GM23338 (cell line): ENCODE data around the gene RSBN1L. TPM values are rescaled to one million over a fixed set of nuclear protein-coding genes. Genes with fewer than 3 reads are reported as not detected.

Experiments used
- ATAC-seq: fragments of 200-7000 bp; cut with Tn5 transposase; 3 replicates; pipeline ENCODE4 v1.9.1; 2020
- DNase-seq: peaks from one replicate; pipeline ENCODE4 v3.0.0-alpha.2; 2015; ENCODE audit warnings: low spot score
- H2AFZ ChIP-seq: fragments of 200-600 bp; sonication (generic); 2 replicates; pipeline ENCODE4 v1.8.0; 2016; ENCODE audit warnings: antibody characterized with exemption, mild to moderate bottlenecking, moderate library complexity
- H3F3A ChIP-seq: fragments of 200-600 bp; sonication (generic); replicated peaks from 2 replicates; pipeline ENCODE4 v1.8.0; 2017; ENCODE audit warnings: antibody characterized with exemption, mixed run types, low read depth
- H3K27ac ChIP-seq: fragments of 200-600 bp; sonication (generic); 2 replicates; pipeline ENCODE4 v1.6.1; 2016; ENCODE audit warnings: low read depth
- H3K27me3 ChIP-seq: fragments of 200-600 bp; sonication (generic); 2 replicates; pipeline ENCODE4 v1.8.0; 2016; ENCODE audit warnings: mild to moderate bottlenecking, mixed run types, moderate library complexity; ENCODE audit not compliant: insufficient read depth
- H3K36me3 ChIP-seq: fragments of 200-600 bp; sonication (generic); 2 replicates; pipeline ENCODE4 v1.8.0; 2016; ENCODE audit warnings: mild to moderate bottlenecking; ENCODE audit not compliant: insufficient read depth
- H3K4me1 ChIP-seq: fragments of 200-600 bp; sonication (generic); 2 replicates; pipeline ENCODE4 v1.8.0; 2016; ENCODE audit warnings: mild to moderate bottlenecking, moderate library complexity; ENCODE audit not compliant: insufficient read depth
- H3K4me2 ChIP-seq: fragments of 200-600 bp; sonication (generic); 2 replicates; pipeline ENCODE4 v1.7.1; 2017; ENCODE audit warnings: mixed run types
- H3K4me3 ChIP-seq: fragments of 200-600 bp; sonication (generic); 2 replicates; pipeline ENCODE4 v1.6.1; 2016; ENCODE audit warnings: mixed run types
- H3K79me2 ChIP-seq: fragments of 200-600 bp; sonication (generic); replicated peaks from 2 replicates; pipeline ENCODE4 v1.8.0; 2017; ENCODE audit warnings: mild to moderate bottlenecking; ENCODE audit not compliant: insufficient read depth
- H3K9me2 ChIP-seq: fragments of 200-600 bp; sonication (generic); 2 replicates; pipeline ENCODE4 v1.8.0; 2017; ENCODE audit not compliant: insufficient read depth
- H4K20me1 ChIP-seq: fragments of 200-600 bp; sonication (generic); replicated peaks from 2 replicates; pipeline ENCODE4 v1.8.0; 2017; ENCODE audit warnings: mild to moderate bottlenecking; ENCODE audit not compliant: insufficient read depth
- H3K27ac Mint-ChIP-seq: 2 replicates; pipeline ENCODE4 v1.8.0; 2020; ENCODE audit warnings: inconsistent platforms, mild to moderate bottlenecking, moderate library complexity, mixed read lengths
- H3K27me3 Mint-ChIP-seq: 3 replicates; pipeline ENCODE4 v1.8.0; 2022; ENCODE audit warnings: low read depth, mild to moderate bottlenecking, moderate library complexity, mixed read lengths, inconsistent platforms; ENCODE audit not compliant: insufficient read depth, poor library complexity
- H3K36me3 Mint-ChIP-seq: 3 replicates; pipeline ENCODE4 v1.8.0; 2021; ENCODE audit warnings: low read depth, mild to moderate bottlenecking, inconsistent platforms, moderate library complexity, mixed read lengths
- H3K4me1 Mint-ChIP-seq: 3 replicates; pipeline ENCODE4 v1.8.0; 2020; ENCODE audit warnings: mild to moderate bottlenecking, inconsistent platforms, mixed read lengths
- H3K4me3 Mint-ChIP-seq: 3 replicates; pipeline ENCODE4 v1.8.0; 2021; ENCODE audit warnings: moderate library complexity, mild to moderate bottlenecking, inconsistent platforms, mixed read lengths
- H3K9me3 Mint-ChIP-seq: 3 replicates; pipeline ENCODE4 v1.8.0; 2020; ENCODE audit warnings: moderate library complexity, mild to moderate bottlenecking, inconsistent platforms, mixed read lengths
- NANOG ChIP-seq: IDR thresholded peaks from 2 replicates; pipeline ENCODE4 v1.6.1; 2016; ENCODE audit warnings: antibody characterized with exemption, borderline replicate concordance
- STAT1 ChIP-seq: IDR thresholded peaks from one replicate; pipeline ENCODE4 v1.6.1; 2016; ENCODE audit warnings: antibody characterized with exemption; ENCODE audit not compliant: unreplicated experiment
- ZNF331 ChIP-seq: fragments of 250-450 bp; sonication (Bioruptor Pico); IDR thresholded peaks from 2 replicates; pipeline ENCODE4 v1.5.0; 2020; ENCODE audit warnings: low read depth, mild to moderate bottlenecking, moderate library complexity
- polyA plus RNA-seq: library from polyadenylated mRNA; unstranded; fragments of >200 nt; fragmentation: Nextera tagmentation; extraction: Ambion mirVana; gene quantifications from 2 replicates; pipeline ENCODE4 v1.2.1, GENCODE V29; 2016
- total RNA-seq: library from RNA; depleted of rRNA; stranded (reverse); fragments of >200 nt; shearing (Covaris generic); gene quantifications from 2 replicates; pipeline ENCODE4 v1.2.3, GENCODE V29; 2014
- TF ChIP-seq, protein P1 (sequence below): IDR thresholded peaks from 2 replicates; pipeline ENCODE4 v1.6.1; 2016; ENCODE audit warnings: antibody characterized with exemption
- TF ChIP-seq, protein P2 (sequence below): IDR thresholded peaks from one replicate; pipeline ENCODE4 v1.6.1; 2018; ENCODE audit warnings: antibody characterized with exemption; ENCODE audit not compliant: unreplicated experiment
- TF ChIP-seq, protein P3 (sequence below), 2 experiments: fragments of 200-600 bp in 1 of 2; sonication (generic) in 1 of 2; conservative IDR thresholded peaks; 2 replicates each; pipeline versions ENCODE4 v1.5.1 to v1.6.1; 2016 to 2017; ENCODE audit warnings: antibody characterized with exemption in 2 of 2, low read depth in 2 of 2, mild to moderate bottlenecking in 2 of 2, moderate library complexity in 1 of 2
- TF ChIP-seq, protein P4 (sequence below): fragments of 250-450 bp; sonication (Bioruptor Pico); IDR thresholded peaks from 2 replicates; pipeline ENCODE4 v1.5.0; 2020; ENCODE audit warnings: mild to moderate bottlenecking, moderate library complexity

Gene RSBN1L
- total and polyA plus RNA-seq, 2 experiments from 2014 or later = 9.7 to 19.7 TPM

DNA sequence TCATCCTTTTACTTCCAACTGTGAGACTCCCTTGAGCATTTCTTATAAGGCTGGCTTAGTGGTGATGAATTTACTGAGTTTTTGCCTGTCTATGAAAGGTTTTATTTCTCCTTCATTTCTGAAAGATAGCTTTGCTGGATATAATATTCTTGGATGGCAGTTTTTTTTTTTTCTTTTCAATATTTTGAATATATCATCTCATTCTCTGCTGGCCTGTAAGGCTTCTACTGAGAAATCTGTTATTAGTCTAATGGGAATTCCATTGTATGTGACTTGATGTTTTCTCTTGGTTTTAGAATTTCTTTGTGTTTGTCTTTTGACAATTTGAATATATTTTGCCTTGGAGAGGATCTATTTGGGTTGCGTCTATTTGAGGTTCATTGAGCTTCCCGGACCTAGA is 124.7 kb downstream of the RSBN1L start:
- Mint-ChIP-seq H3K4me1 (no peaks in the 10 kb centered on the region), H3K9me3 (peaks cover 51% of the 10 kb centered on the region), H3K36me3 (peaks cover 57% of the 10 kb centered on the region), H3K4me3 (no peak overlapping the region), H3K27me3 (peaks cover 4% of the 10 kb centered on the region), H3K27ac (no peak overlapping the region)
- Histone ChIP-seq H3K27ac (no peak overlapping the region), H4K20me1 (no peaks in the 10 kb centered on the region), H3K27me3 (no peaks in the 10 kb centered on the region), H3K4me1 (no peaks in the 10 kb centered on the region), H3K79me2 (peaks cover 51% of the 10 kb centered on the region), H3K4me2 (no peak overlapping the region), H3K9me2 (no peaks in the 10 kb centered on the region), H3K4me3 (no peak overlapping the region), H3F3A (no peaks in the 10 kb centered on the region), H2AFZ (no peak overlapping the region), H3K36me3 (peaks cover 7% of the 10 kb centered on the region)
- ATAC-seq (no peak), DNase-seq (no peak)
- TF ChIP-seq, protein P1, sequence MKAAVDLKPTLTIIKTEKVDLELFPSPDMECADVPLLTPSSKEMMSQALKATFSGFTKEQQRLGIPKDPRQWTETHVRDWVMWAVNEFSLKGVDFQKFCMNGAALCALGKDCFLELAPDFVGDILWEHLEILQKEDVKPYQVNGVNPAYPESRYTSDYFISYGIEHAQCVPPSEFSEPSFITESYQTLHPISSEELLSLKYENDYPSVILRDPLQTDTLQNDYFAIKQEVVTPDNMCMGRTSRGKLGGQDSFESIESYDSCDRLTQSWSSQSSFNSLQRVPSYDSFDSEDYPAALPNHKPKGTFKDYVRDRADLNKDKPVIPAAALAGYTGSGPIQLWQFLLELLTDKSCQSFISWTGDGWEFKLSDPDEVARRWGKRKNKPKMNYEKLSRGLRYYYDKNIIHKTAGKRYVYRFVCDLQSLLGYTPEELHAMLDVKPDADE = no peak
- TF ChIP-seq, protein P2, sequence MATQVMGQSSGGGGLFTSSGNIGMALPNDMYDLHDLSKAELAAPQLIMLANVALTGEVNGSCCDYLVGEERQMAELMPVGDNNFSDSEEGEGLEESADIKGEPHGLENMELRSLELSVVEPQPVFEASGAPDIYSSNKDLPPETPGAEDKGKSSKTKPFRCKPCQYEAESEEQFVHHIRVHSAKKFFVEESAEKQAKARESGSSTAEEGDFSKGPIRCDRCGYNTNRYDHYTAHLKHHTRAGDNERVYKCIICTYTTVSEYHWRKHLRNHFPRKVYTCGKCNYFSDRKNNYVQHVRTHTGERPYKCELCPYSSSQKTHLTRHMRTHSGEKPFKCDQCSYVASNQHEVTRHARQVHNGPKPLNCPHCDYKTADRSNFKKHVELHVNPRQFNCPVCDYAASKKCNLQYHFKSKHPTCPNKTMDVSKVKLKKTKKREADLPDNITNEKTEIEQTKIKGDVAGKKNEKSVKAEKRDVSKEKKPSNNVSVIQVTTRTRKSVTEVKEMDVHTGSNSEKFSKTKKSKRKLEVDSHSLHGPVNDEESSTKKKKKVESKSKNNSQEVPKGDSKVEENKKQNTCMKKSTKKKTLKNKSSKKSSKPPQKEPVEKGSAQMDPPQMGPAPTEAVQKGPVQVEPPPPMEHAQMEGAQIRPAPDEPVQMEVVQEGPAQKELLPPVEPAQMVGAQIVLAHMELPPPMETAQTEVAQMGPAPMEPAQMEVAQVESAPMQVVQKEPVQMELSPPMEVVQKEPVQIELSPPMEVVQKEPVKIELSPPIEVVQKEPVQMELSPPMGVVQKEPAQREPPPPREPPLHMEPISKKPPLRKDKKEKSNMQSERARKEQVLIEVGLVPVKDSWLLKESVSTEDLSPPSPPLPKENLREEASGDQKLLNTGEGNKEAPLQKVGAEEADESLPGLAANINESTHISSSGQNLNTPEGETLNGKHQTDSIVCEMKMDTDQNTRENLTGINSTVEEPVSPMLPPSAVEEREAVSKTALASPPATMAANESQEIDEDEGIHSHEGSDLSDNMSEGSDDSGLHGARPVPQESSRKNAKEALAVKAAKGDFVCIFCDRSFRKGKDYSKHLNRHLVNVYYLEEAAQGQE = no peak
- no peak for TF ChIP-seq NANOG
- TF ChIP-seq STAT1 = no peak
- TF ChIP-seq, protein P3, sequence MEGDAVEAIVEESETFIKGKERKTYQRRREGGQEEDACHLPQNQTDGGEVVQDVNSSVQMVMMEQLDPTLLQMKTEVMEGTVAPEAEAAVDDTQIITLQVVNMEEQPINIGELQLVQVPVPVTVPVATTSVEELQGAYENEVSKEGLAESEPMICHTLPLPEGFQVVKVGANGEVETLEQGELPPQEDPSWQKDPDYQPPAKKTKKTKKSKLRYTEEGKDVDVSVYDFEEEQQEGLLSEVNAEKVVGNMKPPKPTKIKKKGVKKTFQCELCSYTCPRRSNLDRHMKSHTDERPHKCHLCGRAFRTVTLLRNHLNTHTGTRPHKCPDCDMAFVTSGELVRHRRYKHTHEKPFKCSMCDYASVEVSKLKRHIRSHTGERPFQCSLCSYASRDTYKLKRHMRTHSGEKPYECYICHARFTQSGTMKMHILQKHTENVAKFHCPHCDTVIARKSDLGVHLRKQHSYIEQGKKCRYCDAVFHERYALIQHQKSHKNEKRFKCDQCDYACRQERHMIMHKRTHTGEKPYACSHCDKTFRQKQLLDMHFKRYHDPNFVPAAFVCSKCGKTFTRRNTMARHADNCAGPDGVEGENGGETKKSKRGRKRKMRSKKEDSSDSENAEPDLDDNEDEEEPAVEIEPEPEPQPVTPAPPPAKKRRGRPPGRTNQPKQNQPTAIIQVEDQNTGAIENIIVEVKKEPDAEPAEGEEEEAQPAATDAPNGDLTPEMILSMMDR (conservative IDR thresholded peaks at IDR 0.05; ENCODE audit: low read depth in 2 of 2) = no peak

DNA sequence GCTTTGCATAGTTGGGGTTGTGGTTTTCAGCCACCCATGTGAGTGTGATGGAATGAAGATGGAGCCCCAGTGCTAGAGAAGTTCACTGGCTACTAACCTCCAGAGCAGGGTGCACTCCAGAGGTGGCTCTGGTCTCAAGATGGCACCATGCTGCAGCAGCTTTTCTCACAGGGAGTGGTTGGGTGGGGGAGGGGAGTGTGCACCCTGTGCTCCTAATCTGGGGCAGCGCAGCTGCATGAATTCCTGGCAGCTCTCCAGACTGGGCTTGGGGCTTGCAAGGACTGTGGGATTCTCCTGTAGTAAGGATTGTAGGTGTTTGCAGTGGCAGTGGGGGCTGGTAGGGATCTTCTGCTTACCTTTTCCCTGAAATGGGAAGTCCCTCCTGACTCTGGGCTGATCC is 126.0 kb downstream of the RSBN1L start:
- Histone ChIP-seq H4K20me1 (no peaks in the 10 kb centered on the region), H3F3A (no peaks in the 10 kb centered on the region), H3K4me3 (no peak overlapping the region), H3K9me2 (no peaks in the 10 kb centered on the region), H3K27ac (no peak overlapping the region), H2AFZ (no peak overlapping the region), H3K4me2 (no peak overlapping the region), H3K36me3 (peaks cover 7% of the 10 kb centered on the region), H3K79me2 (peaks cover 51% of the 10 kb centered on the region), H3K27me3 (no peaks in the 10 kb centered on the region), H3K4me1 (no peaks in the 10 kb centered on the region)
- Mint-ChIP-seq H3K27me3 (peaks cover 4% of the 10 kb centered on the region), H3K4me3 (no peak overlapping the region), H3K27ac (no peak overlapping the region), H3K36me3 (peaks cover 48% of the 10 kb centered on the region), H3K4me1 (no peaks in the 10 kb centered on the region), H3K9me3 (peaks cover 46% of the 10 kb centered on the region)
- DNase-seq = no peak
- ATAC-seq = no peak
- TF ChIP-seq, protein P4, sequence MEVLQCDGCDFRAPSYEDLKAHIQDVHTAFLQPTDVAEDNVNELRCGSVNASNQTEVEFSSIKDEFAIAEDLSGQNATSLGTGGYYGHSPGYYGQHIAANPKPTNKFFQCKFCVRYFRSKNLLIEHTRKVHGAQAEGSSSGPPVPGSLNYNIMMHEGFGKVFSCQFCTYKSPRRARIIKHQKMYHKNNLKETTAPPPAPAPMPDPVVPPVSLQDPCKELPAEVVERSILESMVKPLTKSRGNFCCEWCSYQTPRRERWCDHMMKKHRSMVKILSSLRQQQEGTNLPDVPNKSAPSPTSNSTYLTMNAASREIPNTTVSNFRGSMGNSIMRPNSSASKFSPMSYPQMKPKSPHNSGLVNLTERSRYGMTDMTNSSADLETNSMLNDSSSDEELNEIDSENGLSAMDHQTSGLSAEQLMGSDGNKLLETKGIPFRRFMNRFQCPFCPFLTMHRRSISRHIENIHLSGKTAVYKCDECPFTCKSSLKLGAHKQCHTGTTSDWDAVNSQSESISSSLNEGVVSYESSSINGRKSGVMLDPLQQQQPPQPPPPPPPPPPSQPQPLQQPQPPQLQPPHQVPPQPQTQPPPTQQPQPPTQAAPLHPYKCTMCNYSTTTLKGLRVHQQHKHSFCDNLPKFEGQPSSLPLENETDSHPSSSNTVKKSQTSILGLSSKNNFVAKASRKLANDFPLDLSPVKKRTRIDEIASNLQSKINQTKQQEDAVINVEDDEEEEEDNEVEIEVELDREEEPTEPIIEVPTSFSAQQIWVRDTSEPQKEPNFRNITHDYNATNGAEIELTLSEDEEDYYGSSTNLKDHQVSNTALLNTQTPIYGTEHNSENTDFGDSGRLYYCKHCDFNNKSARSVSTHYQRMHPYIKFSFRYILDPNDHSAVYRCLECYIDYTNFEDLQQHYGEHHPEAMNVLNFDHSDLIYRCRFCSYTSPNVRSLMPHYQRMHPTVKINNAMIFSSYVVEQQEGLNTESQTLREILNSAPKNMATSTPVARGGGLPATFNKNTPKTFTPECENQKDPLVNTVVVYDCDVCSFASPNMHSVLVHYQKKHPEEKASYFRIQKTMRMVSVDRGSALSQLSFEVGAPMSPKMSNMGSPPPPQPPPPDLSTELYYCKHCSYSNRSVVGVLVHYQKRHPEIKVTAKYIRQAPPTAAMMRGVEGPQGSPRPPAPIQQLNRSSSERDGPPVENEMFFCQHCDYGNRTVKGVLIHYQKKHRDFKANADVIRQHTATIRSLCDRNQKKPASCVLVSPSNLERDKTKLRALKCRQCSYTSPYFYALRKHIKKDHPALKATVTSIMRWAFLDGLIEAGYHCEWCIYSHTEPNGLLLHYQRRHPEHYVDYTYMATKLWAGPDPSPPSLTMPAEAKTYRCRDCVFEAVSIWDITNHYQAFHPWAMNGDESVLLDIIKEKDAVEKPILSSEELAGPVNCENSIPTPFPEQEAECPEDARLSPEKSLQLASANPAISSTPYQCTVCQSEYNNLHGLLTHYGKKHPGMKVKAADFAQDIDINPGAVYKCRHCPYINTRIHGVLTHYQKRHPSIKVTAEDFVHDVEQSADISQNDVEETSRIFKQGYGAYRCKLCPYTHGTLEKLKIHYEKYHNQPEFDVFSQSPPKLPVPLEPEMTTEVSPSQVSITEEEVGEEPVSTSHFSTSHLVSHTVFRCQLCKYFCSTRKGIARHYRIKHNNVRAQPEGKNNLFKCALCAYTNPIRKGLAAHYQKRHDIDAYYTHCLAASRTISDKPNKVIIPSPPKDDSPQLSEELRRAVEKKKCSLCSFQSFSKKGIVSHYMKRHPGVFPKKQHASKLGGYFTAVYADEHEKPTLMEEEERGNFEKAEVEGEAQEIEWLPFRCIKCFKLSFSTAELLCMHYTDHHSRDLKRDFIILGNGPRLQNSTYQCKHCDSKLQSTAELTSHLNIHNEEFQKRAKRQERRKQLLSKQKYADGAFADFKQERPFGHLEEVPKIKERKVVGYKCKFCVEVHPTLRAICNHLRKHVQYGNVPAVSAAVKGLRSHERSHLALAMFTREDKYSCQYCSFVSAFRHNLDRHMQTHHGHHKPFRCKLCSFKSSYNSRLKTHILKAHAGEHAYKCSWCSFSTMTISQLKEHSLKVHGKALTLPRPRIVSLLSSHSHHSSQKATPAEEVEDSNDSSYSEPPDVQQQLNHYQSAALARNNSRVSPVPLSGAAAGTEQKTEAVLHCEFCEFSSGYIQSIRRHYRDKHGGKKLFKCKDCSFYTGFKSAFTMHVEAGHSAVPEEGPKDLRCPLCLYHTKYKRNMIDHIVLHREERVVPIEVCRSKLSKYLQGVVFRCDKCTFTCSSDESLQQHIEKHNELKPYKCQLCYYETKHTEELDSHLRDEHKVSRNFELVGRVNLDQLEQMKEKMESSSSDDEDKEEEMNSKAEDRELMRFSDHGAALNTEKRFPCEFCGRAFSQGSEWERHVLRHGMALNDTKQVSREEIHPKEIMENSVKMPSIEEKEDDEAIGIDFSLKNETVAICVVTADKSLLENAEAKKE (CRISPR knock-in tag) = no peak
- TF ChIP-seq ZNF331 = no peak
